H1 (cell line): ENCODE results near the gene PLEKHA1. TPM values are rescaled to one million over a fixed set of nuclear protein-coding genes. Genes with fewer than 3 reads are reported as not detected.

Experiments used
- ASH2L ChIP-seq: fragments of 200-600, 300-600 bp; sonication (generic); IDR thresholded peaks from one replicate; pipeline ENCODE4 v1.7.1; 2017; ENCODE audit warnings: low read length
- CEBPB ChIP-seq: IDR thresholded peaks from 2 replicates; pipeline ENCODE4 v1.6.1; 2012; ENCODE audit warnings: low read depth, low read length
- CTBP2 ChIP-seq: IDR thresholded peaks from 2 replicates; pipeline ENCODE4 v1.7.0; 2011; ENCODE audit warnings: borderline replicate concordance, mild to moderate bottlenecking, moderate library complexity, mixed read lengths, low read length; ENCODE audit not compliant: insufficient read depth, insufficient read length
- EZH2 ChIP-seq: fragments of 200-600 bp; sonication (generic); IDR thresholded peaks from 2 replicates; pipeline ENCODE4 v1.7.1; 2012; ENCODE audit warnings: low read depth, mild to moderate bottlenecking, moderate library complexity, low read length, inconsistent platforms; ENCODE audit not compliant: severe bottlenecking
- FOSL1 ChIP-seq: IDR thresholded peaks from 2 replicates; pipeline ENCODE4 v1.6.1; 2011; ENCODE audit warnings: mild to moderate bottlenecking, low read depth, low read length, moderate library complexity; ENCODE audit not compliant: insufficient read depth
- MAFK ChIP-seq: IDR thresholded peaks from 2 replicates; pipeline ENCODE4 v1.6.1; 2012; ENCODE audit warnings: low read depth, mild to moderate bottlenecking, improper control_type of control experiment, low read length
- SP4 ChIP-seq: IDR thresholded peaks from 2 replicates; pipeline ENCODE4 v1.6.1; 2012; ENCODE audit warnings: low read length, inconsistent platforms
- SRF ChIP-seq: IDR thresholded peaks from 2 replicates; pipeline ENCODE4 v1.6.1; 2011; ENCODE audit warnings: mild to moderate bottlenecking, low read depth, low read length, moderate library complexity
- polyA plus RNA-seq, 7 experiments: library from polyadenylated mRNA; depleted of rRNA in 3 of 7; stranded (reverse) in 5 of 7; unstranded in 2 of 7; fragments of >200 nt in 5 of 7; fragments of 200-250 nt in 2 of 7; gene quantifications; 1 replicate in 5 of 7; 2 replicates in 1 of 7; 4 replicates in 1 of 7; pipeline versions ENCODE4 v1.2.1 to v1.2.3, GENCODE V29; 2011 to 2013; ENCODE audit warnings: missing spikeins in 2 of 7, mixed read lengths in 2 of 7
- total RNA-seq: library from RNA; stranded (reverse); fragmentation: NEBNext Ultra II Directional; extraction: Animal tissue kit (Norgen Biotek cat#: 25700); gene quantifications from 2 replicates; pipeline ENCODE4 v1.2.1, GENCODE V29; 2021
- TF ChIP-seq, protein P1 (sequence below): fragments of 300-600 bp; sonication (generic); IDR thresholded peaks from 2 replicates; pipeline ENCODE4 v1.7.1; 2012; ENCODE audit warnings: low read length, moderate library complexity, mild to moderate bottlenecking, inconsistent platforms; ENCODE audit not compliant: insufficient replicate concordance

Gene PLEKHA1
- total and polyA plus RNA-seq, 2 of the 8 experiments (the other 6 are each of a cell fraction or from before 2014, with no cell fraction given): 15.6 to 39.7 TPM

- TF ChIP-seq, protein P1, sequence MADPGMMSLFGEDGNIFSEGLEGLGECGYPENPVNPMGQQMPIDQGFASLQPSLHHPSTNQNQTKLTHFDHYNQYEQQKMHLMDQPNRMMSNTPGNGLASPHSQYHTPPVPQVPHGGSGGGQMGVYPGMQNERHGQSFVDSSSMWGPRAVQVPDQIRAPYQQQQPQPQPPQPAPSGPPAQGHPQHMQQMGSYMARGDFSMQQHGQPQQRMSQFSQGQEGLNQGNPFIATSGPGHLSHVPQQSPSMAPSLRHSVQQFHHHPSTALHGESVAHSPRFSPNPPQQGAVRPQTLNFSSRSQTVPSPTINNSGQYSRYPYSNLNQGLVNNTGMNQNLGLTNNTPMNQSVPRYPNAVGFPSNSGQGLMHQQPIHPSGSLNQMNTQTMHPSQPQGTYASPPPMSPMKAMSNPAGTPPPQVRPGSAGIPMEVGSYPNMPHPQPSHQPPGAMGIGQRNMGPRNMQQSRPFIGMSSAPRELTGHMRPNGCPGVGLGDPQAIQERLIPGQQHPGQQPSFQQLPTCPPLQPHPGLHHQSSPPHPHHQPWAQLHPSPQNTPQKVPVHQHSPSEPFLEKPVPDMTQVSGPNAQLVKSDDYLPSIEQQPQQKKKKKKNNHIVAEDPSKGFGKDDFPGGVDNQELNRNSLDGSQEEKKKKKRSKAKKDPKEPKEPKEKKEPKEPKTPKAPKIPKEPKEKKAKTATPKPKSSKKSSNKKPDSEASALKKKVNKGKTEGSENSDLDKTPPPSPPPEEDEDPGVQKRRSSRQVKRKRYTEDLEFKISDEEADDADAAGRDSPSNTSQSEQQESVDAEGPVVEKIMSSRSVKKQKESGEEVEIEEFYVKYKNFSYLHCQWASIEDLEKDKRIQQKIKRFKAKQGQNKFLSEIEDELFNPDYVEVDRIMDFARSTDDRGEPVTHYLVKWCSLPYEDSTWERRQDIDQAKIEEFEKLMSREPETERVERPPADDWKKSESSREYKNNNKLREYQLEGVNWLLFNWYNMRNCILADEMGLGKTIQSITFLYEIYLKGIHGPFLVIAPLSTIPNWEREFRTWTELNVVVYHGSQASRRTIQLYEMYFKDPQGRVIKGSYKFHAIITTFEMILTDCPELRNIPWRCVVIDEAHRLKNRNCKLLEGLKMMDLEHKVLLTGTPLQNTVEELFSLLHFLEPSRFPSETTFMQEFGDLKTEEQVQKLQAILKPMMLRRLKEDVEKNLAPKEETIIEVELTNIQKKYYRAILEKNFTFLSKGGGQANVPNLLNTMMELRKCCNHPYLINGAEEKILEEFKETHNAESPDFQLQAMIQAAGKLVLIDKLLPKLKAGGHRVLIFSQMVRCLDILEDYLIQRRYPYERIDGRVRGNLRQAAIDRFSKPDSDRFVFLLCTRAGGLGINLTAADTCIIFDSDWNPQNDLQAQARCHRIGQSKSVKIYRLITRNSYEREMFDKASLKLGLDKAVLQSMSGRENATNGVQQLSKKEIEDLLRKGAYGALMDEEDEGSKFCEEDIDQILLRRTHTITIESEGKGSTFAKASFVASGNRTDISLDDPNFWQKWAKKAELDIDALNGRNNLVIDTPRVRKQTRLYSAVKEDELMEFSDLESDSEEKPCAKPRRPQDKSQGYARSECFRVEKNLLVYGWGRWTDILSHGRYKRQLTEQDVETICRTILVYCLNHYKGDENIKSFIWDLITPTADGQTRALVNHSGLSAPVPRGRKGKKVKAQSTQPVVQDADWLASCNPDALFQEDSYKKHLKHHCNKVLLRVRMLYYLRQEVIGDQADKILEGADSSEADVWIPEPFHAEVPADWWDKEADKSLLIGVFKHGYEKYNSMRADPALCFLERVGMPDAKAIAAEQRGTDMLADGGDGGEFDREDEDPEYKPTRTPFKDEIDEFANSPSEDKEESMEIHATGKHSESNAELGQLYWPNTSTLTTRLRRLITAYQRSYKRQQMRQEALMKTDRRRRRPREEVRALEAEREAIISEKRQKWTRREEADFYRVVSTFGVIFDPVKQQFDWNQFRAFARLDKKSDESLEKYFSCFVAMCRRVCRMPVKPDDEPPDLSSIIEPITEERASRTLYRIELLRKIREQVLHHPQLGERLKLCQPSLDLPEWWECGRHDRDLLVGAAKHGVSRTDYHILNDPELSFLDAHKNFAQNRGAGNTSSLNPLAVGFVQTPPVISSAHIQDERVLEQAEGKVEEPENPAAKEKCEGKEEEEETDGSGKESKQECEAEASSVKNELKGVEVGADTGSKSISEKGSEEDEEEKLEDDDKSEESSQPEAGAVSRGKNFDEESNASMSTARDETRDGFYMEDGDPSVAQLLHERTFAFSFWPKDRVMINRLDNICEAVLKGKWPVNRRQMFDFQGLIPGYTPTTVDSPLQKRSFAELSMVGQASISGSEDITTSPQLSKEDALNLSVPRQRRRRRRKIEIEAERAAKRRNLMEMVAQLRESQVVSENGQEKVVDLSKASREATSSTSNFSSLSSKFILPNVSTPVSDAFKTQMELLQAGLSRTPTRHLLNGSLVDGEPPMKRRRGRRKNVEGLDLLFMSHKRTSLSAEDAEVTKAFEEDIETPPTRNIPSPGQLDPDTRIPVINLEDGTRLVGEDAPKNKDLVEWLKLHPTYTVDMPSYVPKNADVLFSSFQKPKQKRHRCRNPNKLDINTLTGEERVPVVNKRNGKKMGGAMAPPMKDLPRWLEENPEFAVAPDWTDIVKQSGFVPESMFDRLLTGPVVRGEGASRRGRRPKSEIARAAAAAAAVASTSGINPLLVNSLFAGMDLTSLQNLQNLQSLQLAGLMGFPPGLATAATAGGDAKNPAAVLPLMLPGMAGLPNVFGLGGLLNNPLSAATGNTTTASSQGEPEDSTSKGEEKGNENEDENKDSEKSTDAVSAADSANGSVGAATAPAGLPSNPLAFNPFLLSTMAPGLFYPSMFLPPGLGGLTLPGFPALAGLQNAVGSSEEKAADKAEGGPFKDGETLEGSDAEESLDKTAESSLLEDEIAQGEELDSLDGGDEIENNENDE: no peak
- no peak for TF ChIP-seq ASH2L
- no peak for TF ChIP-seq FOSL1
- no peak for TF ChIP-seq SRF
- no peak for TF ChIP-seq MAFK
- TF ChIP-seq EZH2: no peak
- TF ChIP-seq CEBPB: no peak
- no peak for TF ChIP-seq CTBP2
- no peak for TF ChIP-seq SP4
Measured at GRCh38 chr10:122471531-122472177, 97.1 kb downstream of the PLEKHA1 start (continued).
